HEK293T (cell line): Measurements from ENCODE around the gene GMDS.

ENCODE experiments used
- ARNT ChIP-seq: fragments of 450-650 bp; IDR thresholded peaks from 2 replicates; pipeline ENCODE4 v1.6.1; 2017; ENCODE audit warnings: mild to moderate bottlenecking
- BHLHE40 ChIP-seq: fragments of 450-650 bp; IDR thresholded peaks from 2 replicates; pipeline ENCODE4 v1.6.1; 2016; ENCODE audit warnings: mild to moderate bottlenecking, moderate library complexity, borderline replicate concordance
- CTBP1 ChIP-seq: fragments of 450-650 bp; IDR thresholded peaks from 2 replicates; pipeline ENCODE4 v1.6.1; 2016; ENCODE audit warnings: borderline replicate concordance
- ELF4 ChIP-seq: fragments of 450-650 bp; IDR thresholded peaks from 2 replicates; pipeline ENCODE4 v1.6.1; 2017; ENCODE audit warnings: antibody characterized with exemption
- FOXA1 ChIP-seq: fragments of 450-650 bp; IDR thresholded peaks from 2 replicates; pipeline ENCODE4 v1.6.1; 2016; ENCODE audit warnings: mild to moderate bottlenecking
- FOXK2 ChIP-seq: fragments of 450-650 bp; IDR thresholded peaks from 2 replicates; pipeline ENCODE4 v1.6.1; 2016; ENCODE audit warnings: mild to moderate bottlenecking
- FOXM1 ChIP-seq: fragments of 450-650 bp; IDR thresholded peaks from 2 replicates; pipeline ENCODE4 v1.6.1; 2017; ENCODE audit warnings: mild to moderate bottlenecking, borderline replicate concordance
- HDGF ChIP-seq: fragments of 450-650 bp; IDR thresholded peaks from 2 replicates; pipeline ENCODE4 v1.6.1; 2017; ENCODE audit warnings: antibody characterized with exemption, borderline replicate concordance
- NFRKB ChIP-seq: fragments of 450-650 bp; IDR thresholded peaks from 2 replicates; pipeline ENCODE4 v1.6.1; 2016; ENCODE audit warnings: mild to moderate bottlenecking, moderate library complexity
- SP1 ChIP-seq: fragments of 450-650 bp; IDR thresholded peaks from 2 replicates; pipeline ENCODE4 v1.6.1; 2017
- SUZ12 ChIP-seq: fragments of 450-650 bp; IDR thresholded peaks from 2 replicates; pipeline ENCODE4 v1.6.1; 2016; ENCODE audit warnings: mild to moderate bottlenecking
- TARDBP ChIP-seq: fragments of 450-650 bp; IDR thresholded peaks from 2 replicates; pipeline ENCODE4 v1.6.1; 2016
- ZNF384 ChIP-seq: fragments of 450-650 bp; IDR thresholded peaks from 2 replicates; pipeline ENCODE4 v1.6.1; 2016
- TF ChIP-seq, protein P1 (sequence below): fragments of 450-650 bp; IDR thresholded peaks from 2 replicates; pipeline ENCODE4 v1.6.1; 2016

DNA sequence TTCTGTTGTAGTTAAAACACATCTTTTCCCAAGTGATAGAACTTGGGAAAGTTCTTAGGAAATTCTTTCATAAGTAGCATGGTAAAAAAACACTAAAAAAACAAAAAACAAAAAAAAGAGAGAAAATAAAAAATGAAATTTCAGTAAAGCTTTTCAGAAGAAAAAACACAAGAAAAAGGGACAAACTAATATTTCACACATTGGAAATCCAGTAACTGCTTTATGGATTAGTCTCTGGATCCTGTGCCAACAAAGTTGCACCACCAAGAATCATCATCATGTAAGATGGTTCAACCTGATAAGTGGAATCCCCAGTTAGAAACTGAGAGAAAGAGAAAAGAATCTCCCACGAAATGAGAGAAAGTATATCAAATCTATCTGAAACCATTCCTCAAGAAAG is 144.2 kb downstream of the GMDS start:
- TF ChIP-seq FOXM1: no peak
- no peak for TF ChIP-seq HDGF
- no peak for TF ChIP-seq FOXA1
- no peak for TF ChIP-seq SP1
- no peak for TF ChIP-seq TARDBP
- no peak for TF ChIP-seq NFRKB
- TF ChIP-seq ARNT: no peak
- TF ChIP-seq SUZ12: no peak
- no peak for TF ChIP-seq BHLHE40
- no peak for TF ChIP-seq CTBP1
- TF ChIP-seq, protein P1, sequence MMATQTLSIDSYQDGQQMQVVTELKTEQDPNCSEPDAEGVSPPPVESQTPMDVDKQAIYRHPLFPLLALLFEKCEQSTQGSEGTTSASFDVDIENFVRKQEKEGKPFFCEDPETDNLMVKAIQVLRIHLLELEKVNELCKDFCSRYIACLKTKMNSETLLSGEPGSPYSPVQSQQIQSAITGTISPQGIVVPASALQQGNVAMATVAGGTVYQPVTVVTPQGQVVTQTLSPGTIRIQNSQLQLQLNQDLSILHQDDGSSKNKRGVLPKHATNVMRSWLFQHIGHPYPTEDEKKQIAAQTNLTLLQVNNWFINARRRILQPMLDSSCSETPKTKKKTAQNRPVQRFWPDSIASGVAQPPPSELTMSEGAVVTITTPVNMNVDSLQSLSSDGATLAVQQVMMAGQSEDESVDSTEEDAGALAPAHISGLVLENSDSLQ: no peak
- no peak for TF ChIP-seq ELF4
- no peak for TF ChIP-seq FOXK2
- TF ChIP-seq ZNF384: no peak
